ENCODE data around the gene CAMTA1. TPM values are rescaled to one million over a fixed set of nuclear protein-coding genes. Genes with fewer than 3 reads are reported as not detected.
"Not testable (repeated sequence)": the region's sequence is repeated elsewhere in the genome, so short reads cannot be mapped to it uniquely, and the experiment has no call there.

CAMTA1 gene, protein sequence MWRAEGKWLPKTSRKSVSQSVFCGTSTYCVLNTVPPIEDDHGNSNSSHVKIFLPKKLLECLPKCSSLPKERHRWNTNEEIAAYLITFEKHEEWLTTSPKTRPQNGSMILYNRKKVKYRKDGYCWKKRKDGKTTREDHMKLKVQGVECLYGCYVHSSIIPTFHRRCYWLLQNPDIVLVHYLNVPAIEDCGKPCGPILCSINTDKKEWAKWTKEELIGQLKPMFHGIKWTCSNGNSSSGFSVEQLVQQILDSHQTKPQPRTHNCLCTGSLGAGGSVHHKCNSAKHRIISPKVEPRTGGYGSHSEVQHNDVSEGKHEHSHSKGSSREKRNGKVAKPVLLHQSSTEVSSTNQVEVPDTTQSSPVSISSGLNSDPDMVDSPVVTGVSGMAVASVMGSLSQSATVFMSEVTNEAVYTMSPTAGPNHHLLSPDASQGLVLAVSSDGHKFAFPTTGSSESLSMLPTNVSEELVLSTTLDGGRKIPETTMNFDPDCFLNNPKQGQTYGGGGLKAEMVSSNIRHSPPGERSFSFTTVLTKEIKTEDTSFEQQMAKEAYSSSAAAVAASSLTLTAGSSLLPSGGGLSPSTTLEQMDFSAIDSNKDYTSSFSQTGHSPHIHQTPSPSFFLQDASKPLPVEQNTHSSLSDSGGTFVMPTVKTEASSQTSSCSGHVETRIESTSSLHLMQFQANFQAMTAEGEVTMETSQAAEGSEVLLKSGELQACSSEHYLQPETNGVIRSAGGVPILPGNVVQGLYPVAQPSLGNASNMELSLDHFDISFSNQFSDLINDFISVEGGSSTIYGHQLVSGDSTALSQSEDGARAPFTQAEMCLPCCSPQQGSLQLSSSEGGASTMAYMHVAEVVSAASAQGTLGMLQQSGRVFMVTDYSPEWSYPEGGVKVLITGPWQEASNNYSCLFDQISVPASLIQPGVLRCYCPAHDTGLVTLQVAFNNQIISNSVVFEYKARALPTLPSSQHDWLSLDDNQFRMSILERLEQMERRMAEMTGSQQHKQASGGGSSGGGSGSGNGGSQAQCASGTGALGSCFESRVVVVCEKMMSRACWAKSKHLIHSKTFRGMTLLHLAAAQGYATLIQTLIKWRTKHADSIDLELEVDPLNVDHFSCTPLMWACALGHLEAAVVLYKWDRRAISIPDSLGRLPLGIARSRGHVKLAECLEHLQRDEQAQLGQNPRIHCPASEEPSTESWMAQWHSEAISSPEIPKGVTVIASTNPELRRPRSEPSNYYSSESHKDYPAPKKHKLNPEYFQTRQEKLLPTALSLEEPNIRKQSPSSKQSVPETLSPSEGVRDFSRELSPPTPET (N-terminal part only)
- total RNA-seq, result 51.8 TPM
- long read RNA-seq, transcript CAMTA1-209 (4 exons, 863 nt), result minor isoform, 7 of 38 reads
- long read RNA-seq, transcript CAMTA1-208 (4 exons, 567 nt), result major isoform, 9 of 38 reads
- long read RNA-seq, transcript CAMTA1-202 (5 exons, 431 nt), result minor isoform, 8 of 38 reads
- long read RNA-seq, partial matches to known transcripts, result 3 of 38 reads
- long read RNA-seq, other reads (novel, unspliced or antisense), result 9 of 38 reads

DNA sequence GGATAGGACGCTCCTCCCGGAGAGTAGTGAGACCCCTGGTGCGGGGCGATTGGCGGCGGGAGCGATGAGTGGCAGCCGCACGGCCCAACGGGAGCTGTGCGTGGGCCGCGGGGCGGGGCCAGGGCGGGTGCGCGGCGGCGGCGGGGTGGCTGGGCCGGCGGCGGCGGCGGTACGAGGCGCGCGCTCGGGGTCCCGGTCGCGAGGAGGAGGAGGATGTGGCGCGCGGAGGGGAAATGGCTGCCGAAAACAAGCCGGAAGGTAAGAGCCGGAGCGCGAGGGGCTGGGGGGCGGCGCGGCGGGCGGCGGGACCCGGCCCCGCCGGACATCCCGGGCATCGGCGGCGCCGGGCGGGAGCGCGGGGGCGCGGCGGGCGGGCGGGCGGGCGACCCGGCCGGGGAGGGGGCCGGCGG lies at the start of gene CAMTA1:
Gene CAMTA1, plus strand, starts transcription at position 137 of the 410 bp plus-strand sequence. Its CDS starts 77 bp downstream, at position 214.
- peak; percentile 99 for DNase-seq (ENCODE audit: low spot score)

DNA sequence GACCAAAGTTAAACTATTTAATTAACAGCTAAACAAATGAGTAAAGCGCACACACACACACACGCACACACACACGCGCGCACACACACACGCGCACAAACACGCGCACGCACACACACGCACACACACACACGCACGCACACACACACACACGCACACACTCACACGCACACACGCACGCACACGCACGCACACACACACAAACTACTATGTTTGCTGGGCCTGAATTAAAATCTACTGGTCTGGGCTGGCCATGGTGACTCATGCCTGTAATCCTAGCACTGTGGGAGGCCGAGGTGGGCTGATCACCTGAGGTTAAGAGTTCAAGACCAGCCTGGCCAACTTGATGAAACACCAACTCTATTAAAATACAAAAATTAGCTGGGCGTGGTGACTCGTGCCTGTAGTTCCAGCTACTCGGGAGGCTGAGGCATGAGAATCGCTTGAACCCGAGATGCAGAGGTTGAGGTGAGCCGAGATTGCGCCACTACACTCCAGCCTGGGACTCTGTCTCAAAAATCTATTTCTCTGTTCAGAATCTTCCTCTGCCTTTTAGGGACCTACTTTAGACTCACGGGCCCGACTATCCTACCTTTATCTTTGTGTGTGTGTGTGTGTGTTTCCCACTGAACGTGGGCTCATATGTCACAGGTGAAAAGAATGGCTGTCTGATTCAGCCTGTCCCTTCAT lies 46.1 kb upstream of the CAMTA1 start:
- DNase-seq (ENCODE audit: low spot score), result no peak

DNA sequence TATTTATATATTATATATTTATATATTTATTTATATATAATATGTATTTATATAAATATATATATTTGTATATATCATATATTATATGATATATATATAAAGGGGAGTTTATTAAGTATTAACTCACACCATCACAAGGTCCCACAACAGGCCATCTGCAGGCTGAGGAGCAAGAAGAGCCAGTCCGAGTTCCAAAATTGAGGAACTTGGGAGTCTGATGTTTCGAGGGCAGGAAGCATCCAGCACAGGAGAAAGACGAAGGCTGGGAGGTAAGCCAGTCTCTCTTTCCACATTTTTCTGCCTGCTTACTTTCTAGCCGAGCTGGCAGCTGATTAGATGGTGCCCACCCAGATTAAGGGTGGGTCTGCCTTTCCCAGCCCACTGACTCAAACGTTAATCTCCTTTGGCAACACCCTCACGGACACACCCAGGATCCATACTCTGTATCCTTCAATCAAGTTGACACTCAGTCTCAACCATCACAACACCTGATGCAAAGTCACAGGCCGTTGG lies 42.5 kb upstream of the CAMTA1 start:
- DNase-seq (ENCODE audit: low spot score), result not testable (repeated sequence)

DNA sequence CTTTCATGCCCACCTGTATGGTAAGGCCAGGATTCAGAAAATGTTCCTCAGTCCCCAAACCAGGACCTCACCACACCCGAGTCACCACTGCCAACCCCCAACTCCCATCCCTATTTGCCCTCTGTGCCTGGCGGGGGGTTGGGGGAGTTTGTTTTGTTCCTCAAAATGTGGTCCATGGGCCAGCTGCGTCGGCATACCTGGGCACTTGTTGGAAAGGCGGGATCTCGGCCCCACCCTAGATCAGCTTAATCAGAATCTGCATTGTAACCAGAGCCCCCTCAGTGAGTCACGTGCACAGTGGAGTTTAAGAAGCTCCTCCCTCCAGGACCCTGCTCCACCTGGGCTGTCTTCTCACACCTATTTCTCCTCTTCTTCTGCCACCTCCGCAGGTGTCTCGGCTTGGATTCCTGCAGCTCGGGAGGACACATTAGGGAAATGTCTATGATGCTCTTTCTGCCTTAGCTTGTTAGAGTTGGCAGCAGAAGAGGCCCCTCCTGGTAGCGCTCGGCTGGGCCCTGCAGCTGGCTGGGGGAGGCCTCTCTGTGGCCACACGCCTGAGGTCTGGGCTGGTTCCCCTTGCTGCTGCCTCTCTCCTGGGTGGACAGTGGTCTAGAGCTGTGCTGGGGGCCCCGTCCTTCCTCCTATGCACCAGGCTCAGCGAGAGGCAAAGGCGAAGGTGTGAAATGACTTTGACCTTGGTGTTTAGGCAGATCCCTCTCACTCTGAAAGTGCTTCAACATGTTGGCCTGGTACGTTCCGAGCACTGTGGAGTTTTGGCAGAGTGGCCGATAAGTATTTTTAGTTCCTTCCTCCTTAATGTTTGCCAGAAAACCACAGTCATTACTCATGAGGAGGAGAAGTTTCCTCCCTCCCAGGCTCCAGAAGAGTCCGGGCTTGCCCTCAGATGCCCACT lies 41.8 kb upstream of the CAMTA1 start:
- DNase-seq (ENCODE audit: low spot score), result no peak

- DNase-seq (ENCODE audit: low spot score), result no peak
Observed at GRCh38 chr1:6745073-6745472, 40.2 kb upstream of the CAMTA1 start.

GRCh38 chr1:6747674-6748073 lies 37.6 kb upstream of the CAMTA1 start:
- DNase-seq (ENCODE audit: low spot score), result no peak

- no peak for DNase-seq (ENCODE audit: low spot score)
Observed at GRCh38 chr1:6750490-6750889, 34.8 kb upstream of the CAMTA1 start.

DNA sequence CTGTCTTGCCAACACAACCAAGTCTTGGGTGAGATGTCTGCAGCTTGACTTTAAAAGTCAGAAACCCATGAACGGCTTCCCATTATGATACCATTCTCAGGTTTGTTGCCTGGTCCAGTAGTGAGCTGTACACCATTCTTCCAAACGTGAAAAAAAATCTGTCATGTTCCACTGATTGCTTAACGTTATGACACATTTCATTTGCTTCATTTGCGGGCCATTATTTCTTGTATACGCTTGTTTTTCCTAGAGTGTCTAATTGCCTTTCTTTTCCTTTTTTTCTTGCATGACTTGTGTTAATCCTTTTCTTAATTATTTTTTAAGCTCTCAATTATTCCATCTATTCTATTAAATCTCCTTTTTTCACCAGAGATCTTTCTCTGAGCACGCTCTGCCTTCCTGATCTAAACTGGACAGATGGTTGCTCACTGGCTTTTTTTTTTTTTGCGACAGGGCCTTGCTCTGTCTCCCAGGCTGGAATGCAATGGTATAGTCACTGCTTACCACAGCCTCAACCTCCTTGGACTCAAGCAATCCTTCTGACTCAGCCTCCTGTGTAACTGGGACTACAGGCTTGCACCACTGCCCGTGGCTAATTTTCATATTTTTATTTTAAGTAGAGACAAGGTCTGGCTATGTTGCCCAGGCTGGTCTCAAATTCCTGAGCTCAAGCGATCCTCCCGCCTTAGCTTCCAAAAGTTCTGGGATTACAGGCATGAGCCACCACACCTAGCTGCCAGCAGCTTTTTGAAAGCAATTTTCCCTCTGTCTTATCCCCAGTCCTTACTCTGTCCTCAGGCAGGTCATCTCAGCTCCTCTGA lies 31.7 kb upstream of the CAMTA1 start:
- DNase-seq (ENCODE audit: low spot score), result no peak

DNA sequence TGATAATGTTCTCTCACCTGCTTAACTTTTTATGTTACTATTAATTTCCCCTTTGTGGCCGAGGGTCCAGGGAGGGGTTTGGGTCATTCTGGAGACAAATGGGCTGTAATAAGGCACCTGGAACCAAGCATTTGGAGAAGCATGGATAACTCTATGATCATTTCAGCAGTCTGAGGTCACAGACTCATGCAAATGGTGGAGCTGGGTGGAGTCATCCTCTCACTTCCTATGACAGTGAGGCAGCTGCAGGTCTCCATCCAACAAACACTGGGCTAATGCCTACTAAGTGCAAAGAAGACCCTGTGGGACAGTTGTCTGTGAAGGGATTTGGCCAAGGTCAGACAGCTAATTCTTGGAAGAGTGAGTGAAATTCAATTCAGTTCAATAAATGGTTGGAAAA lies 28.8 kb upstream of the CAMTA1 start:
- no peak for DNase-seq (ENCODE audit: low spot score)

GRCh38 chr1:6757719-6758435 lies 27.4 kb upstream of the CAMTA1 start:
- DNase-seq (ENCODE audit: low spot score), result no peak

GRCh38 chr1:6761196-6761737 lies 24.0 kb upstream of the CAMTA1 start:
- no peak for DNase-seq (ENCODE audit: low spot score)

DNA sequence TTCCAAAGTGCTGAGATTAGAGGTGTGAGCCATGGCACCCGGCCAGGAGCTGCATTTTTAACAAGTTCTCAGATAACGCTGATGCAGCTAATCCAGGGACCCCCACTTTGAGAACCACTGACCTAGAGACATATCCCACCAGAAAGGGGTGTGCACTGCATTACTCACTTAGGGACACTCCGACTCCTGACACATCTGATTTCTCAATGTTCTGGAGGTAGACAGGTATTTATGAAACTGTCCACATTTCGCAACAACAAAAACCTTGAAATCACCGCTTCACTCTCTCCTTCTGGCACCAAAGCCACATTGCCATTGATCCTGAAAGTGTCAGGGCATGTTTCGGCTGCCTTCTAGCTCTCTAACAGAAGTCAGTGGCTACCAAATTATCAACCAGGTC lies 23.2 kb upstream of the CAMTA1 start:
- DNase-seq (ENCODE audit: low spot score), result no peak

DNA sequence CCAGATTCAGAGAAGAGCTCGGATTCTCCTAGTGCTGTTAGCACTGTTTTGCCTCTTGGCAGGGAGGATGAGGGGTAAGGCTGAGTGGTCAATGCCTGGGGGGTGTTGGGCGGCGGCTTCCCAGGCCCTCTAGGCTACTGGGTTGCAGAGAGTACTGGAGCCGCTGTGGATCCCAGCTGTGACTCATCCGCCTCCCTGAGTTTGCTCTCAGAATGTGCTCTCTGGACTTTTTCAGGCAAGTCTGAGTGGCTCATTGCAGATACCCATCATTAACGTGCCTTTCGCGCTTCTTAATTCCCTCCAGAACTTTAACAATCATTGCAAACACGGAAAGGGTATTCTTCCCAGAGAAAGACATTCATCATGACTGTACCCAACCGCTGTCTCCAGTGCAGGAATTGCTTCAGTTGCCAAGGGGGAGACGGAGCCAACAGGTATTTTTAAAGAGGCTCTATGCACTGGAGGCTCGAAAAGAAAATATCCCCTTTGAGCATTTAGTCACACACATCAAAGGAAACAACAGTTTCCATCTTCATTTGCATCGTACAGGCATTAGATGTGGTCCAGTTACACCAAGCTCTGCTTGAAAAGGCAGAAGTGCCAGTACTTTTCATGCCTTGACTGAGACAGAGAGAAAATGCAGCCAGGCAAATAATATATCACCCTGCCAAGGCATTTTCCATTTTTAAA lies 14.4 kb upstream of the CAMTA1 start:
- no peak for DNase-seq (ENCODE audit: low spot score)

DNA sequence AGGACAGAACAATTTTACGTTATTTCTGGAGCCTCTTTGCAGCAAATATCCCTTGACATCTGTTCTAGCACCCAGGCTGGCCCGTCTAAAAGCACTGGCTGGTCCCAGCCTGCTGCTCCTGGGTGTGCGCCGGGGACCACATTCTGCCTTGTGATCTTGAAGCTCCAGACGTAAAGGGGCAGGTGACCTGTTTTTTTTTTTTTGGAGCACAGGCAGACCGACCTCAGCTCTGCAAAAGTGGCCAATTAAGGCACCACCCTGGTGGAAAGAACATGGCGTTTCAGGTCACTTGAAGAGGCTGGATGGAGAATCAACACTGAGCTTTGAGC lies 13.8 kb upstream of the CAMTA1 start:
- no peak for DNase-seq (ENCODE audit: low spot score)

DNA sequence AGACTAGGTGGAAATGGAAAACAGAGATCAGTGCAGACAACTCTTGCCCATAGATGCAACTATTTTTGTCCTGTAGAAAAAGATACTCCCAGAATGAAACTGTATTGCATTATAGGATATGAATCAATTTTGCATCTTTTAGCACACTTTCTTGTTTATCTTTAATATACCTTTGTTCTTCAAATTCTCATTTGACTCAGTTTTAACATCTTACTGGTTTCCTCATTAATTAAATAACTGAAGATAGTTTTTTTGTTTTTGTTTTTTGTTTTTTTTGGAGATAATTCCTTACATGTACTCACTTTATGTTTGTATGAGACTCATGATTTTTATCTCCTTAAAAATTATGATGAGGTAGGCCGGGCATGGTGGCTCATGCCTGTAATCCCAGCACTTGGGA lies 10.9 kb upstream of the CAMTA1 start:
- no peak for DNase-seq (ENCODE audit: low spot score)

DNA sequence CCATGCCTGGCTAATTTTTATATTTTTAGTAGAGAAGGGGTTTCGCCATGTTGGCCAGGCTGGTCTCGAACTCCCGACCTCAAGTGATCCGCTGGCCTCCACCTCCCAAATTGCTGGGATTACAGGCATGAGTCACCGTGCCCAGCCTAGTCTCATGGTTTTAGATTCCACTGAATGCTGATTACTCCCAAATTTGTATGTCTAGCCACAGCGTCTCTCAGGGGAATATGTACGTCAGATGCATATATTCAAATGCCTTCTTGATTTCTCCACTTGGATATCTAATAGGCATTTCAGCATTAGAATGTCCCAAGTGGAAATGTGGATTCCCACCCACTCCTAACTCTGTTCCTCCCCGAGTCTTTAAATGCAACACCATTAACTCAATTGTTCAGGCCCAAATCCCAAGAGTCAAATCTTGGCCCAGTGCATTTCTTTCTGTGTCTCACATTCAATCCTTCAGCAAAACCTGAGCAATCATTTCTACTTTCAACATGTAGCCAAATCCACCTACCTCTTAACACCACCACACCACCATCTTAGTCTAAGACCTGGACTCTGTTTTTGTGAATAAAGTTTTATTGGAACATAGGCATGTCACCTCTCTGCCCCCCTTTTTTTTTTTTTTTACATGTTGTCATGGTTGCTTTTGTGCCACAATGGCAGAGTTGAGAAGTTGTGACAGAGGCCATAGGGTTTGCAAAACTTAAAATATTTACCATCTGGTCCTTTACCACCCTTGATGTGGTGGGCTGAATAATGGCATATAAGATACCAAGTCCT lies 9.8 kb upstream of the CAMTA1 start:
- no peak for DNase-seq (ENCODE audit: low spot score)

All from mesenteric fat pad (tissue), 1 donor.